Upper lobe of right lung (tissue), 1 donor: ENCODE data around the gene CDC42EP2. TPM values are rescaled to one million over a fixed set of nuclear protein-coding genes. Genes with fewer than 3 reads are reported as not detected.

Experiments used
- ATAC-seq: fragments of 200-7000 bp; cut with Tn5 transposase; one replicate; pipeline ENCODE4 v1.9.1; 2020; ENCODE audit warnings: mild to moderate bottlenecking, moderate library complexity
- DNase-seq: peaks from one replicate; pipeline ENCODE4 v3.0.0-alpha.2; 2020
- H3K27ac ChIP-seq: fragments of 200-600 bp; one replicate; pipeline ENCODE4 v1.8.0; 2022
- H3K27me3 ChIP-seq: fragments of 200-600 bp; one replicate; pipeline ENCODE4 v1.8.0; 2022; ENCODE audit warnings: mild to moderate bottlenecking
- H3K36me3 ChIP-seq: fragments of 200-600 bp; one replicate; pipeline ENCODE4 v1.8.0; 2022
- H3K4me1 ChIP-seq: fragments of 200-600 bp; one replicate; pipeline ENCODE4 v1.8.0; 2022
- H3K4me3 ChIP-seq: fragments of 200-600 bp; one replicate; pipeline ENCODE4 v1.8.0; 2022; ENCODE audit warnings: mild to moderate bottlenecking
- H3K9me3 ChIP-seq: fragments of 200-600 bp; one replicate; pipeline ENCODE4 v1.8.0; 2022
- intact Hi-C: fragments of 100-400 bp; cut with DNase I; formaldehyde crosslinking; loops from one replicate; pipeline ENCODE4 v1.11.0; 2022
- total RNA-seq: library from RNA; stranded (reverse); fragmentation: NEBNext Ultra II Directional; extraction: Animal tissue kit (Norgen Biotek cat#: 25700); gene quantifications from one replicate; pipeline ENCODE4 v1.2.1, GENCODE V29; 2021
- TF ChIP-seq, protein P1 (sequence below): fragments of 200-600 bp; IDR thresholded peaks from one replicate; pipeline ENCODE4 v1.8.0; 2022; ENCODE audit warnings: antibody characterized with exemption
- donor health status: DM: no; HTN: yes; CAD: no; lungs with severe emphysema.

The CDC42EP2 gene
- total RNA-seq, 1 donor from 2014 or later = 27.5 TPM

DNA sequence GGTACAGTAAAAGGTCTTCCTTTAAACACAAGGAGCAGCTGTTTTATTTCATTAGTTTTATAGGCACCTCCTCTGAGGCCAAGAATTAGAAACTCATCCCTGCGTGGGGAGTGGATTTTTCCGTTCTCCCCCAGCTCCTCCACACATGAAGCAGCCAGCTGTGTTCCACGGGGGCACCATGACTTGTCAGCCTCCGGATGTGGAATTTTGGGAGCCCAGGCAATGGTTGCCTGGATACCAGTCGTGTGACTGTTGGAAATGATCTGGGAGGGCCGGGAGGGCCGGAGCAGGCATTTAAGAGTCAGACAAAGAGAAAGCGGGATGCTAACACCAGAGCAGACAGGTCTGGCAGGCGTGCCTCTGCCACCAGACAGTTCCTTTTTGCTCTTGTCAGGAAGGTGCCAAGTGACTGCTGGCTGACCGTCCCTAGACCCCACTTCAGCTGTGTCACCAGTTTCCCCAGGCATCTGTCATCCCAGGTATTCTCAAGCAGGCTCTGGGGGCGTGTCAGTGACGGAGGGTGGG lies 15.9 kb upstream of the CDC42EP2 start:
- ATAC-seq = peak; percentile 35
- Histone ChIP-seq H3K4me1 (peaks cover 38% of the 10 kb centered on the region), H3K4me3 (no peak overlapping the region), H3K27me3 (no peaks in the 10 kb centered on the region), H3K36me3 (peaks cover 10% of the 10 kb centered on the region), H3K9me3 (no peaks in the 10 kb centered on the region), H3K27ac (peak overlapping the region; percentile 86)
- intact Hi-C loops = no loop called here
- TF ChIP-seq, protein P1, sequence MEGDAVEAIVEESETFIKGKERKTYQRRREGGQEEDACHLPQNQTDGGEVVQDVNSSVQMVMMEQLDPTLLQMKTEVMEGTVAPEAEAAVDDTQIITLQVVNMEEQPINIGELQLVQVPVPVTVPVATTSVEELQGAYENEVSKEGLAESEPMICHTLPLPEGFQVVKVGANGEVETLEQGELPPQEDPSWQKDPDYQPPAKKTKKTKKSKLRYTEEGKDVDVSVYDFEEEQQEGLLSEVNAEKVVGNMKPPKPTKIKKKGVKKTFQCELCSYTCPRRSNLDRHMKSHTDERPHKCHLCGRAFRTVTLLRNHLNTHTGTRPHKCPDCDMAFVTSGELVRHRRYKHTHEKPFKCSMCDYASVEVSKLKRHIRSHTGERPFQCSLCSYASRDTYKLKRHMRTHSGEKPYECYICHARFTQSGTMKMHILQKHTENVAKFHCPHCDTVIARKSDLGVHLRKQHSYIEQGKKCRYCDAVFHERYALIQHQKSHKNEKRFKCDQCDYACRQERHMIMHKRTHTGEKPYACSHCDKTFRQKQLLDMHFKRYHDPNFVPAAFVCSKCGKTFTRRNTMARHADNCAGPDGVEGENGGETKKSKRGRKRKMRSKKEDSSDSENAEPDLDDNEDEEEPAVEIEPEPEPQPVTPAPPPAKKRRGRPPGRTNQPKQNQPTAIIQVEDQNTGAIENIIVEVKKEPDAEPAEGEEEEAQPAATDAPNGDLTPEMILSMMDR = no peak
- DNase-seq = no peak

DNA sequence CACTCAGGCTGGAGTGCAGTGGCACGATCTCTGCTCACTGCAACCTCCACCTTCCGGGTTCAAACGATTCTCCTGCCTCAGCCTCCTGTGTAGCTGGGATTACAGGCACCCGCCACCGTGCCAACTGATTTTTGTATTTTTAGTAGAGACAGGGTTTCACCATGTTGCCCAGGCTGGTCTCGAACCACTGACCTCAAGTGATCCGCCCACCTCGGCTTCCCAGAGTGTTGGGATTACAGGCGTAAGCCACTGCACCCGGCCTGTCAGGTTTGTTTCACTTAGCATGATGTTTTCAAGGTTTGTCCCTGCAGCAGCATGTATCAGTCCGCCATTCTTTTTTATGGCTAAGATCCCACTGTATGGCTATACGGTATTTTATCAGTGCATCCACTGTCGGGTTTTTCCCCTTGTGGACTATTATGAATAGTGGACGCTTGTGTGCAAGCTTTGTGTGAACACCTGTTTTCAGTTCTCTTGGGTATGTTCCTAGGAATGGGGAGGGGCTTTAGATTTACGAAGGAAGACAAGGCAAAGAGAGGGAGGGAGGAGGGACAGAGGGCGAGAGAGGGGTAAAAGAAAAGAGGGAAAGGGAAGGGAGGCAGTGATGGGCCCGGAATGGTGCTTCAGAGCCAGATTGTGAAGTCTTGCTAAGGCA lies 13.9 kb upstream of the CDC42EP2 start:
- H3K4me1 ChIP-seq = peaks cover 27% of the 10 kb centered on the region
- no peak overlapping the region for H3K27ac ChIP-seq
- ATAC-seq (no peak), DNase-seq (no peak)
- no peak overlapping the region for H3K4me3 ChIP-seq
- no peaks in the 10 kb centered on the region for H3K9me3 ChIP-seq
- peaks cover 3% of the 10 kb centered on the region for H3K36me3 ChIP-seq
- H3K27me3 ChIP-seq = no peaks in the 10 kb centered on the region
- intact Hi-C loops = no loop called here
- TF ChIP-seq, protein P1 = no peak

DNA sequence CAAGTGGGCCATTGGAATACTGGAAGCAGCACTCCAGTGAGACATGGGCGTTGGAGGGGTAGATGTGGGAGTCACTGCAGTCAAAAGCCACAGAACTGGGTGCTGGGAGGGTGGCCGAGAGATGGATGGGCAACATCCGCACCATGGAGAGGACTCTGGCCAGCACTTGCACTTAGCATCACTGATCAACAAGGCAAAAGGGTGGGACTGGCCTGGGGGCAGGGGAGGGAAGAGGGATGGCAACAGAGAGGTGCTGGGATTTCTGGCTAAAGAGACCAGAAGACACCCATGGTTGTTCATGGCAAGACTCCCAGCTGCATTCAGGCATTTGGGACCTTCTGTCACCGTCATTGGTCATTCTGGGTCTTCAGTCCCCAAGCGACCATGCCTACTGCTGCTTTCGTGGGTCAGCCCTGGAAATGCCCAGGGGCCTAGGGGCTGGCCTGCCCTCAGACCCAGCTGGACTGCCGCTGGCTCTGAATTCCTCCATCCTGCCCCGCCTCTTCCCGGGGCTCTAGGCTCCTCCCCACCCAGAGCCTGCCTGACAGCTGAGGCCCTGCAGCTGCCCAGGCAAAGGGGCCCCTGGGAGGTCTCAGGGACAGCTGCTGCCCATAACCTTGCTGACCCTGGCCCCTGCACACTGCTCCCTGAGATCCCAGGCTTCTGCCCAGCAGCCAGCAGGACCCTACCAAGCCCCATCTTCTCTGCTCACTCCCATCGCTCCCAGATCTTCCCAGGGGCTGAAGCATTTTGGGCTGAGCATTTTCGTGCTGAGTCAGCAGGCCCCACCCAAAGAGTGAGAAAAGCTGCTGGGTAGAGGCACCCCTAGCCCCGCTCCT lies 13.0 kb upstream of the CDC42EP2 start:
- Histone ChIP-seq H3K27ac (peak overlapping the region; percentile 63), H3K4me1 (peaks cover 27% of the 10 kb centered on the region), H3K27me3 (no peaks in the 10 kb centered on the region), H3K9me3 (no peaks in the 10 kb centered on the region), H3K36me3 (no peaks in the 10 kb centered on the region), H3K4me3 (no peak overlapping the region)
- intact Hi-C loops = no loop called here
- ATAC-seq (peak; percentile 52), DNase-seq (peak; percentile 66)
- TF ChIP-seq, protein P1 = no peak

DNA sequence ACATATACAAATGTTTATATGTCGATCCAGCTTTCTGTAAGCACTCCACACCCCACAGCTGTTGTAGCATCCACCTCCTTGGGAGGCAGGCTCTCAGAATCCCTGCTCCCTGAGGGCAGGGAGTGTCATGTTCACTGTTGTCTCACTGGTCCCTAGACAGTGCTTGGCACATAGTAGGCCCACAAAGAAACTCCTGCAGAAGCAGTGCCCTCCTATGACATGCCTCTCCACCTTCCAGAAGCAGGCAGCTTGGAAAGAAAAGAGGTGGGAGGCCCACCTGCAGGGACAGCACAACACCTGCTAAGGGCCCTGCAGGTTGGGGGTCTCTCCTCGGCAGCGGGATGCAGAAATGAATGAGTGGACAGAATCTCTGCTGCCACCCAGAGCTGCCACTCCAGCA lies 11.1 kb upstream of the CDC42EP2 start:
- TF ChIP-seq, protein P1 = no peak
- no peak for DNase-seq
- ATAC-seq = no peak
- Histone ChIP-seq H3K4me1 (peaks cover 29% of the 10 kb centered on the region), H3K36me3 (no peaks in the 10 kb centered on the region), H3K4me3 (no peak overlapping the region), H3K9me3 (no peaks in the 10 kb centered on the region), H3K27ac (no peak overlapping the region), H3K27me3 (no peaks in the 10 kb centered on the region)
- intact Hi-C loops = no loop called here

DNA sequence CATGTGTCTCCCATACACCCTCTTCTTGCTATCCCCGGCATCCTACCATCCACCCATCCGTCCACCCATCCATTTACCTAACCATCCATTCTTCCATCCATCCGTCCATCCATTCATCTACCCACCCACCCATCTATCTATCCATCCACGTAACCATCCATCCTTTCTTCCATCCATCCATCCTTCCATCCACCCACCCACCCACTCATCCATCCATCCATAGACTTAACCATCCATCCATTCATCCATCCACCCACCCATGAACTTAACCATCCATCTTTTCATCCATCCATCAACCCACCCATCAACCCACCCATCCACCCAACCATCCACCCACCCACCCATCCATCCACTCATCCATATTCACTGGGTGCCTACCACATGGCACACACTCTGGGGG lies 10.6 kb upstream of the CDC42EP2 start:
- Histone ChIP-seq H3K4me1 (peaks cover 31% of the 10 kb centered on the region), H3K27ac (no peak overlapping the region), H3K27me3 (no peaks in the 10 kb centered on the region), H3K9me3 (no peaks in the 10 kb centered on the region), H3K36me3 (no peaks in the 10 kb centered on the region), H3K4me3 (no peak overlapping the region)
- DNase-seq (no peak), ATAC-seq (no peak)
- intact Hi-C loops = no loop called here
- TF ChIP-seq, protein P1 = no peak
